Smooth muscle cell (in vitro differentiated cells): ENCODE measurements around the gene ANKRD31. TPM values are rescaled to one million over a fixed set of nuclear protein-coding genes. Genes with fewer than 3 reads are reported as not detected.

Experiments used
- DNase-seq: peaks from one replicate; lab custom pipeline; 2025; ENCODE audit not compliant: unreplicated experiment; lab: John Stamatoyannopoulos, UW
- H2AFZ ChIP-seq: fragments of 200-600 bp; sonication (generic); 2 replicates; pipeline ENCODE4 v1.6.0; 2016; ENCODE audit warnings: antibody characterized with exemption, low read depth, mild to moderate bottlenecking
- H3F3A ChIP-seq: fragments of 200-600 bp; sonication (generic); 2 replicates; pipeline ENCODE4 v1.6.0; 2017; ENCODE audit warnings: antibody characterized with exemption, low read depth
- H3K27ac ChIP-seq: fragments of 200-600 bp; sonication (generic); 2 replicates; pipeline ENCODE4 v1.5.1; 2016; ENCODE audit warnings: low read depth, mild to moderate bottlenecking
- H3K27me3 ChIP-seq: fragments of 200-600 bp; sonication (generic); 2 replicates; pipeline ENCODE4 v1.6.1; 2016; ENCODE audit warnings: low read depth, mild to moderate bottlenecking
- H3K36me3 ChIP-seq: fragments of 200-600 bp; sonication (generic); 2 replicates; pipeline ENCODE4 v1.5.1; 2016; ENCODE audit warnings: low read depth
- H3K4me1 ChIP-seq: fragments of 200-600 bp; sonication (generic); 2 replicates; pipeline ENCODE4 v1.5.1; 2016; ENCODE audit warnings: low read depth
- H3K4me2 ChIP-seq: fragments of 200-600 bp; sonication (generic); 2 replicates; pipeline ENCODE4 v1.6.0; 2016; ENCODE audit warnings: mild to moderate bottlenecking
- H3K4me3 ChIP-seq: fragments of 200-600 bp; sonication (generic); 2 replicates; pipeline ENCODE4 v1.5.1; 2016; ENCODE audit warnings: mild to moderate bottlenecking
- H3K79me2 ChIP-seq: fragments of 200-600 bp; sonication (generic); 2 replicates; pipeline ENCODE4 v1.6.0; 2016; ENCODE audit warnings: low read depth, mild to moderate bottlenecking
- H3K9ac ChIP-seq: fragments of 200-600 bp; sonication (generic); 2 replicates; pipeline ENCODE4 v1.6.0; 2016; ENCODE audit warnings: low read depth
- H3K9me3 ChIP-seq: fragments of 200-600 bp; sonication (generic); replicated peaks from 2 replicates; pipeline ENCODE4 v1.5.1; 2016; ENCODE audit warnings: low read depth
- H4K20me1 ChIP-seq: fragments of 200-600 bp; sonication (generic); 2 replicates; pipeline ENCODE4 v1.6.0; 2016; ENCODE audit warnings: low read depth
- CTCF ChIP-seq: fragments of 200-600 bp; sonication (generic); IDR thresholded peaks from 2 replicates; pipeline ENCODE4 v1.5.1; 2017; ENCODE audit warnings: borderline replicate concordance, mild to moderate bottlenecking, antibody characterized with exemption; ENCODE audit not compliant: insufficient read depth, poor library complexity, severe bottlenecking
- WGBS: methylation state at CpG from one replicate; pipeline ENCODE4 v1.1.7; 2016; ENCODE audit warnings: low lambda C conversion rate; 5-methylcytosine and 5-hydroxymethylcytosine counted together
- polyA plus RNA-seq: library from polyadenylated mRNA; unstranded; fragments of >200 nt; fragmentation: Nextera tagmentation; extraction: Ambion mirVana; gene quantifications from 2 replicates; pipeline ENCODE4 v1.2.1, GENCODE V29; 2016
- total RNA-seq: library from RNA; depleted of rRNA; stranded (reverse); fragments of >200 nt; gene quantifications from 2 replicates; pipeline ENCODE4 v1.2.3, GENCODE V29; 2014

The ANKRD31 gene
- total and polyA plus RNA-seq, 2 experiments from 2014 or later, result 0.03 to 0.22 TPM

DNA sequence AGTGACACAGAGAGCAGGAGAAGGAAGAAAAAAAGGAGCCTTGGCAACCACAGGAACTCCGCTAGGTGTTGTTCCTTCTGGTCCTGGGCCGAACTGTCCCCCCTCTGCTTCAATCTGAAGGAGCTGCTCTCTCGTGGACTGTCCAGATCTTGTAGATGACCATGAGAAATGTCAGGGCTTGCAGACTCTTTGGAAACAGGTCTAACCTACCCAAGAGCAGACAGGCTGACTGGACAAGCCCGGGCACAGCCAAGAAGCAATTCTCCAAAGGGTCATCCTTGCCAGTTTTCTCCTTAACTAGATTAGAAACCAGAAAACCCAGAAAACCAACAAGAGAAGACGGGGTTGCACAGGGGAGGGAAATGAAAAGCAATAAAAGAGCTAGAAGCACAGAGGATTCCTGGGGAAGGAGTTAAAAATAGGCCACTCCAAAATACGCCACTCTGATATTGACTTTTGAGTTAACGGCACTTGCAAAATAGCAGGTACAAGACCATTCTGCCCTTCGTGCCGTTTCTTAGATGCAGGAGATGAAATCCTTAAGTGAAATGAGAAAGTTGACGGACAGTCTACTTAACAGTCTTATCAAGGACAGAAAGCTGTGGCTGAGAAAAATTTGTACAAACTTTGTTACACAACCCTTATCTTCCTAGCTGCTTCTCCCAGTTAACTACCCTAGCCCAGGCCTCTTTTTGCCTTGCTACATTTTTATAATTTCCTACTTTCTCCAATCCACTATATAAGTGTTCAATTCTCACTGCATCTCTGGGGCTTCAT is 190.1 kb downstream of the ANKRD31 start:
- TF ChIP-seq CTCF, result no peak
- peak overlapping the region; percentile 70 for H3K4me2 ChIP-seq
- H3F3A ChIP-seq, result no peaks in the 10 kb centered on the region
- peaks cover 4% of the 10 kb centered on the region for H4K20me1 ChIP-seq
- WGBS, result 58% methylated on average over 10 of the region's 10 CpGs
- H3K27me3 ChIP-seq, result no peaks in the 10 kb centered on the region
- H3K9ac ChIP-seq, result peak overlapping the region; percentile 21
- H3K9me3 ChIP-seq, result no peaks in the 10 kb centered on the region
- peaks cover 16% of the 10 kb centered on the region for H3K4me1 ChIP-seq
- H3K4me3 ChIP-seq, result no peak overlapping the region
- peaks cover 17% of the 10 kb centered on the region for H3K79me2 ChIP-seq
- no peak for DNase-seq
- H2AFZ ChIP-seq, result no peak overlapping the region
- peak overlapping the region; percentile 78 for H3K27ac ChIP-seq
- no peaks in the 10 kb centered on the region for H3K36me3 ChIP-seq

GRCh38 chr5:75045071-75045470 is 191.6 kb downstream of the ANKRD31 start:
- Histone ChIP-seq H3K79me2 (peaks cover 2% of the 10 kb centered on the region), H4K20me1 (peaks cover 4% of the 10 kb centered on the region), H3K4me2 (no peak overlapping the region), H3K4me1 (peaks cover 15% of the 10 kb centered on the region), H3K27ac (no peak overlapping the region), H3F3A (no peaks in the 10 kb centered on the region), H3K9ac (no peak overlapping the region), H3K9me3 (no peaks in the 10 kb centered on the region), H3K4me3 (no peak overlapping the region), H3K27me3 (no peaks in the 10 kb centered on the region), H3K36me3 (no peaks in the 10 kb centered on the region), H2AFZ (no peak overlapping the region)
- 92% methylated on average over 2 of the region's 2 CpGs for WGBS
- no peak for DNase-seq
- no peak for TF ChIP-seq CTCF

- 59% methylated on average over 7 of the region's 7 CpGs for WGBS
- H3K4me1 ChIP-seq, result peaks cover 15% of the 10 kb centered on the region
- H3K9ac ChIP-seq, result no peak overlapping the region
- H4K20me1 ChIP-seq, result peaks cover 2% of the 10 kb centered on the region
- H3K4me3 ChIP-seq, result no peak overlapping the region
- H3K79me2 ChIP-seq, result no peaks in the 10 kb centered on the region
- no peak overlapping the region for H3K27ac ChIP-seq
- no peak overlapping the region for H3K4me2 ChIP-seq
- no peaks in the 10 kb centered on the region for H3K36me3 ChIP-seq
- DNase-seq, result no peak
- H3K9me3 ChIP-seq, result no peaks in the 10 kb centered on the region
- no peaks in the 10 kb centered on the region for H3K27me3 ChIP-seq
- TF ChIP-seq CTCF, result no peak
- H3F3A ChIP-seq, result no peaks in the 10 kb centered on the region
- H2AFZ ChIP-seq, result no peak overlapping the region
Observed at GRCh38 chr5:75044406-75044805, 192.3 kb downstream of the ANKRD31 start.
